Measurements from ENCODE around the gene KAT14.
A peak's percentile ranks its signal among the peaks of the same experiment; 100 is the strongest.
"Not testable (repeated sequence)": the region's sequence is repeated elsewhere in the genome, so short reads cannot be mapped to it uniquely, and the experiment has no call there.

Gene KAT14

DNA sequence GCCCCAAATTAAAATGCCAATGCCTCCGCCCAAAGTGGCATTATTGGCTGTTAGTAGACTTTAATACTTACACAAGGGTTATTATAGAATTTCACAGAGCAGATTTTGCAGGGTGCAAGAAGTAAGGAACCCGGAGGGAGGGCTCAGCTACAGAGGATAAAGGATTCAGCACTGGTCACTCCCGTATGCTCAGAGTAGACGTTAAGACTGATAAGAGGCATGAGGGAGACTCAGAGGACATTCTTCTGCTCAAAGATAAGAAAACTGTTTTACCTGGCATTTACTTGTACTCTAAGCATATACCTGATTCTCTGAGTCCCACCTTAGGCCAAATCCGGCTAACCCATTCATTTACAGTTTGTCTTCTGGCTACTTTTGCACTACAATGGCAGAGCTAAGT, 43.5 kb upstream of the KAT14 start:
- TF ChIP-seq, protein P1, sequence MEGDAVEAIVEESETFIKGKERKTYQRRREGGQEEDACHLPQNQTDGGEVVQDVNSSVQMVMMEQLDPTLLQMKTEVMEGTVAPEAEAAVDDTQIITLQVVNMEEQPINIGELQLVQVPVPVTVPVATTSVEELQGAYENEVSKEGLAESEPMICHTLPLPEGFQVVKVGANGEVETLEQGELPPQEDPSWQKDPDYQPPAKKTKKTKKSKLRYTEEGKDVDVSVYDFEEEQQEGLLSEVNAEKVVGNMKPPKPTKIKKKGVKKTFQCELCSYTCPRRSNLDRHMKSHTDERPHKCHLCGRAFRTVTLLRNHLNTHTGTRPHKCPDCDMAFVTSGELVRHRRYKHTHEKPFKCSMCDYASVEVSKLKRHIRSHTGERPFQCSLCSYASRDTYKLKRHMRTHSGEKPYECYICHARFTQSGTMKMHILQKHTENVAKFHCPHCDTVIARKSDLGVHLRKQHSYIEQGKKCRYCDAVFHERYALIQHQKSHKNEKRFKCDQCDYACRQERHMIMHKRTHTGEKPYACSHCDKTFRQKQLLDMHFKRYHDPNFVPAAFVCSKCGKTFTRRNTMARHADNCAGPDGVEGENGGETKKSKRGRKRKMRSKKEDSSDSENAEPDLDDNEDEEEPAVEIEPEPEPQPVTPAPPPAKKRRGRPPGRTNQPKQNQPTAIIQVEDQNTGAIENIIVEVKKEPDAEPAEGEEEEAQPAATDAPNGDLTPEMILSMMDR (conservative IDR thresholded peaks at IDR 0.05) = no peak
- no peak overlapping the region for H3K27ac ChIP-seq

DNA sequence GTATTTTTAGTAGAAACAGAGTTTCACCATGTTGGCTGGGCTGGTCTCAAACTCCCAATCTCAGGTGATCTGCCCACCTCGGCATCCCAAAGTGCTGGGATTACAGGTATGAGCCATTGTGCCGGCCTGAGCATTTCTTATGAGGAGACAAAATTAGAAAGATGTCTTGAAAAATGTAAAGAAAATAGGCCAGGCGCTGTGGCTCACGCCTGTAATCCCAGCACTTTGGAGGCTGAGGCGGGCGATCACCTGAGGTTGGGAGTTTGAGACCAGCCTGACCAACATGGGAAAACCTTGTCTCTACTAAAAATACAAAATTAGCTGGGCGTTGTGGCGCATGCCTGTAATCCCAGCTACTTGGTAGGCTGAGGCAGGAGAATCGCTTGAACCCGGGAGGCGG, 37.1 kb upstream of the KAT14 start:
- H3K27ac ChIP-seq = not testable (repeated sequence)

DNA sequence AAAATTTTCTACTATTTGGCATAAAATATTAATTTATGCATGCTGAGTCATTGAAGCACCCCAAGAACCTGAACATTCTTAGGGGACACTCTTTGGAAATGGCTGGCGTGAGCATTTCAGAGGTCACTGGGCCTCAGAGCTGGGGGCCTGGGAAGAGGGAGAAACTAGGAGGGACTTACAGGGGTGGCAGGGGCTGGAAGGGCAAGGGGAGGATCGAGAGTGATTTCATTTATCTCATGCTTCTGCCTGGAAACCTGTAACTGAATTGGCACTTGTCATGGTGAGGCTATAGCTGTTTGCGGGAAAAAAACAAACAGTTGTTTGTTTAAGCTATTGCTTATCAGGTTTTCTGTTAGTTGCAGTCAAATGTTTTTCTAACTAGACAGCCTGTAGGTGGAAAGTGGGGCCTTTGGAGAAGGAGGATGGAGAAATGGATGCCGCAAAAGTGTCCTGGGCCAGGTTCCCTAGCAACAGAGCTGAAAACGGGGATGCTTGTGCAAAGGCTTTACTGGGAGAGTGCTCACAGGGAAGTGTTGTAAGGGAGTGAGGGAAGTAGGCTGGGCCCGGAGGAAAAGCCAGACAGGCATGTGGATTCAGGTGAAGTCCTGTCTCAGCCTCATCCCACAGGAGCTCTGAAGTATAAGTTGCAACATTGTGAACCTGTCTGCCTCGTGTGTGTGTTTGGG, 36.4 kb upstream of the KAT14 start:
- no peak overlapping the region for H3K27ac ChIP-seq

DNA sequence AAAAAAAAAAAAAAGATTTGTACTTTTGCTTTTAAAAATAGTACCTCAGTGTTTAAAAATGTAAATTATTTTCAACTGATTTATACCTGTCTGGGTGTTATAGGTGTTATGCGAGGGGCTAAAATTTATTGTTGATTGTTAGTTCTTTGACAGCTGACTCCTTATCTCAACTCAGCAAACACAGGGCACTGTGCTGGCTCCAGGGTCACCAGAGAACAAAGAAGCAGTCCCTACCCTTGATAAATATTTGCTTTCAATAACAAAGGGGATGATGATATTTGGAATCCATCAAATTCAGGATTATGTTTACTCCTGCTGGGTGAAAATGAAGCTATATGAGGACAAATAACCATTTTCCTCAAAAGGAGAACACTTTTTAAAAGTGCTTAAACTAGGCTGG, 34.2 kb upstream of the KAT14 start:
- peak overlapping the region; percentile 60 for H3K27ac ChIP-seq
- TF ChIP-seq, protein P1 (conservative IDR thresholded peaks at IDR 0.05) = no peak

More for the DNA sequence above, 36.4 kb upstream of the KAT14 start:
- TF ChIP-seq, protein P1 (conservative IDR thresholded peaks at IDR 0.05) = no peak

DNA sequence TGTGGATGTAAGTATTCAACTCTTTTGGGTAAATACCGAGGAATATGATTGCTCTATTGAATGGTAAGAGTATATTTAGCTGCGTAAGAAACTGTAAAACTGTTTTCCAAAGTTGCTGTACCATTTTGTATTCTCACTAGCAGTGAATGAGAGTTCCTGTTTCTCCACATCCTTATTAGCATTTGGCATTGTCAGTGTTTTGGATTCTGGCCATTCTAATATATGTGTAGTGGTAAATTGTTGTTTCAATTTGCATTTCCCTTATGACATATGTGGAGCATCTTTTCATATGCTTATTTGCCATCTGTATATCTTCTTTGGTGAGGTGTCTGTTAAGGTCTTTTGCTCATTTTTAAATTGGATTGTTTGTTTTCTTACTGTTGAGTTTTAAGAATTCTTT, 29.3 kb upstream of the KAT14 start:
- TF ChIP-seq, protein P1 (conservative IDR thresholded peaks at IDR 0.05) = no peak
- no peak overlapping the region for H3K27ac ChIP-seq

DNA sequence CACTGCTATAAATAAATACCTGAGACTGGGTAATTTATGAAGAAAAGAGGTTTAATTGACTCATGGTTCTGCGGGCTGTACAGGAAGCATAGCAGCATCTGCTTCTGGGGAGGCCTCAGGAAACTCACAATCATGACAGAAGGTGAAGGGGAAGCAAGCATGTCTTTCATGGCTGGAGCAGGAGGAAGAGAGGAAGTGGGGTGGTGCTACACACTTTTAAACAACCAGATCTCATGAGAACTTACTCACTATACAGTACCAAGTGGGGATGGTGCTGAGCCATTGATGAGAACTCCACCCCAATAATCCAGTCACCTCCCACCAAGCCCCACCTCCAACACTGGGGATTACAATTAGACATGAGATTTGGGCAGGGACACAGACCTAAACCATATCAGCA, 9.1 kb upstream of the KAT14 start:
- not testable (repeated sequence) for H3K27ac ChIP-seq

DNA sequence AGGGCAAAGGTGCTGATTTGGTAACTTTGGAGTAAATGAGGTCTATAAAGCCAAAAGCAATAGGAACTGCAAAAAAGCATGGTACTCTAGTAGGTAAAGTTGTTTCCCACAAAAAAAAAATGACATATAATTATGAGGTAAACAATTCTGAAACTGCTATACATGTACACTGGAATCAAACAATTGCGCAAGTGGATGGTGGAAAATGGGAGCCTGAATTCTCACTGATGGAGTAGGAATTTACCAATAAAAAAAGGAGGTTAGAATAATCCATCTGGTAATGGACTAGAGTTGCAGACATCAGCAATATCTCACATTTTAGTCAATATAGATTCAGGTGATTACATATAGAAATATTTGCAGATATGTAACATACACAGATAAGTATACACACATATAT, 5.0 kb upstream of the KAT14 start:
- no peak overlapping the region for H3K27ac ChIP-seq
- TF ChIP-seq, protein P1 (conservative IDR thresholded peaks at IDR 0.05) = no peak

DNA sequence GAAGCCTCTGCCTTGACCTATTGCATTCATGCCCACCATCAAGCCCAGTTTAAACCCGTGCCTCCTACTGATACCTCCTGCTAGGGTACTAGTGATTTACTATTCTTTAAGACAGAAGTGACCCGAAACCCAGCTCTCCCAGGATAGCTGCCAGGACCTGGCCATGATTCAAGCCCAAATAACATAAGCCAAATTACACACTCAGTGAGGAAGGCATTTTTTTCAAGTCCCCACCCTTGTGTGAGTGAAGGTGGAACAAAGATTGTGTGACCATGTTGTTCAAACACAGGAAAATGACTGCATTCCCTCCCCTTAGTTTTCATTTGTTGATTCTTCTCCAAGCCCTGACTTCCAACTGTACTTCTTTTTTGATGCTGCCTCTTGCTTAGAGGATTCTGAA, 3.7 kb upstream of the KAT14 start:
- TF ChIP-seq, protein P1 (conservative IDR thresholded peaks at IDR 0.05) = no peak
- H3K27ac ChIP-seq = peak overlapping the region; percentile 61

DNA sequence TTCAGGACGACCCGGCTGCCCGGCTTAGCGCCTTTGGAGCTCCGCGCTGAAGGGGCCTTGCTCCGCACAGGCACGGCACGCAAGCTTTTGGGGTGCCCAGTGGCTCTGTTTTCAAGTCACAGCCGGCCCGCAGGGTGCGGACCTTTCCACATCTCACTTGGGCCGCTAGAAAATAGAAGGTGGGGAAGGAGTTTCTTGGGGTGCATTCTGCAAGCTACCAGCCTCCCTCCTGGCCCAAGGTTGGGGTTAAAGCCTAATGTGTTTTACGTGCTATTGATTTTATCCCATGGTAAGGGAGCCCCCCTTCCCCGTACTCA, 561 bp downstream of the KAT14 start:
- peak overlapping the region; percentile 97 for H3K27ac ChIP-seq
- TF ChIP-seq, protein P1 (conservative IDR thresholded peaks at IDR 0.05) = no peak

All from VCaP (cell line).